ENCODE measurements around the gene HSFX3. TPM values are rescaled to one million over a fixed set of nuclear protein-coding genes. Genes with fewer than 3 reads are reported as not detected.
"Not testable (repeated sequence)": the region's sequence is repeated elsewhere in the genome, so short reads cannot be mapped to it uniquely, and the experiment has no call there.

The HSFX3 gene
- not detected in 2 replicates for total RNA-seq (2021; fragmentation: NEBNext Ultra II Directional; extraction: Animal tissue kit (Norgen Biotek cat#: 25700))
- not detected in 2 replicates for polyA plus RNA-seq (2011; rRNA removed)
- not detected for polyA plus RNA-seq (2011; cell fraction: cytosol; rRNA removed)
- polyA plus RNA-seq (2011; cell fraction: nucleus; rRNA removed): not detected
- polyA plus RNA-seq (2012, experiment 1 of 2): not detected in 4 replicates
- polyA plus RNA-seq (2012, experiment 2 of 2): not detected
- not detected for polyA plus RNA-seq (2013, experiment 1 of 2)
- not detected for polyA plus RNA-seq (2013, experiment 2 of 2)
- not detected in 2 replicates for polyA minus RNA-seq (2011; rRNA and poly(A)+ RNA removed)
- not detected for polyA minus RNA-seq (2011; cell fraction: cytosol; rRNA and poly(A)+ RNA removed)
- polyA minus RNA-seq (2011; cell fraction: nucleus; rRNA and poly(A)+ RNA removed): not detected
- long read RNA-seq, experiment 1: 0 reads
- long read RNA-seq, experiment 2: 0 reads

GRCh38 chrX:149549701-149550100, at the start of gene HSFX3:
Gene HSFX3 (minus strand): TSS chrX:149549924. CDS start chrX:149549852, 72 bp downstream.
- H3K27me3 ChIP-seq (replicated peaks in 1 of 4; ENCODE audit: control insufficient read depth in 3 of 4, extremely low read depth in 1 of 4, insufficient read depth in 3 of 4, low read length in 3 of 4); H2BK120ac ChIP-seq (replicated peaks; ENCODE audit: low read depth, low read length); H3K23ac ChIP-seq (ENCODE audit: insufficient read length); H3K4me2 ChIP-seq (ENCODE audit: insufficient read depth in 1 of 2, low read depth in 2 of 2, low read length in 2 of 2); H2BK5ac ChIP-seq (ENCODE audit: low read depth, low read length); H3K4me3 ChIP-seq (ENCODE audit: extremely low read depth in 1 of 4, insufficient read depth in 2 of 4, low read depth in 3 of 4, low read length in 4 of 4); H2AK5ac ChIP-seq (ENCODE audit: low read depth, low read length); POLR2A ChIA-PET (ENCODE audit: partially characterized antibody); DNase-seq (ENCODE audit: low read depth in 1 of 2, low spot score in 2 of 2); H3K79me1 ChIP-seq (ENCODE audit: low read depth, low read length); H2BK12ac ChIP-seq (ENCODE audit: low read depth, low read length); H4K5ac ChIP-seq (ENCODE audit: insufficient read length, low read depth, low read length); H3K4me1 ChIP-seq (replicated peaks in 1 of 4; ENCODE audit: control insufficient read depth in 3 of 4, insufficient read depth in 4 of 4, low read length in 3 of 4); H3K56ac ChIP-seq (replicated peaks; ENCODE audit: insufficient read length, low read depth, low read length); H4K91ac ChIP-seq (replicated peaks; ENCODE audit: insufficient read length, low read length); H2BK20ac ChIP-seq (ENCODE audit: low read length); H3K14ac ChIP-seq (ENCODE audit: insufficient read length); H3K4ac ChIP-seq (replicated peaks; ENCODE audit: insufficient read length, low read depth, low read length); H2AFZ ChIP-seq (ENCODE audit: low read length); H3K27ac ChIP-seq (ENCODE audit: low read depth, low read length); H2BK15ac ChIP-seq (ENCODE audit: low read length); CTCF ChIA-PET (ENCODE audit: partially characterized antibody); H3K36me3 ChIP-seq (ENCODE audit: control insufficient read depth in 2 of 4, insufficient read depth in 4 of 4, low read length in 3 of 4); FAIRE-seq; H3K9ac ChIP-seq (replicated peaks in 1 of 4; ENCODE audit: extremely low read depth in 1 of 4, low read depth in 3 of 4, low read length in 3 of 4); H3K23me2 ChIP-seq (ENCODE audit: low read depth, low read length); H3K79me2 ChIP-seq (ENCODE audit: control insufficient read depth in 1 of 2, insufficient read depth in 2 of 2, low read length in 2 of 2); H4K8ac ChIP-seq (ENCODE audit: extremely low read depth, insufficient read depth, low read length); H3K18ac ChIP-seq (ENCODE audit: extremely low read depth, low read length); H4K20me1 ChIP-seq (replicated peaks in 1 of 2; ENCODE audit: control insufficient read depth in 1 of 2, insufficient read depth in 2 of 2, low read length in 2 of 2); H3K9me3 ChIP-seq (ENCODE audit: insufficient read depth in 2 of 2, low read depth in 1 of 2, low read length in 1 of 2): not testable (repeated sequence)
- no CpG with 5 or more reads among the region's 6 CpGs for WGBS, 2 experiments (ENCODE audit: extremely low coverage in 1 of 2, insufficient coverage in 1 of 2, insufficient read length in 1 of 2, insufficient replicate concordance in 2 of 2, low coverage in 1 of 2, low lambda C conversion rate in 2 of 2, missing lambda C conversion rate in 1 of 2)
